Breast epithelium (tissue), 4 donors: ENCODE results near the gene SAXO1. TPM values are rescaled to one million over a fixed set of nuclear protein-coding genes. Genes with fewer than 3 reads are reported as not detected.

Experiments
- DNase-seq, 2 donors: peaks; one replicate each; pipeline ENCODE4 v3.0.0-alpha.2; 2019; ENCODE audit warnings: low spot score in 2 of 2
- H3K27ac ChIP-seq, 2 donors: fragments of 200-600 bp; sonication (generic) in 1 of 2; one replicate each; pipeline ENCODE4 v1.5.1; 2016 to 2019; ENCODE audit warnings: mild to moderate bottlenecking in 1 of 2
- H3K27me3 ChIP-seq, 2 donors: fragments of 200-600 bp; sonication (generic) in 1 of 2; one replicate each; pipeline versions ENCODE4 v1.5.1 to v1.6.0; 2017 to 2019; ENCODE audit warnings: control low read depth in 1 of 2, mild to moderate bottlenecking in 1 of 2
- H3K36me3 ChIP-seq: fragments of 200-600 bp; one replicate; pipeline ENCODE4 v1.5.1; 2019
- H3K4me1 ChIP-seq, 2 donors: fragments of 200-600 bp; sonication (generic); one replicate each; pipeline ENCODE4 v1.5.1; 2016 to 2019; ENCODE audit warnings: control low read depth in 1 of 2
- H3K4me3 ChIP-seq, 3 donors: fragments of 200-600 bp; sonication (generic); 1 replicate in 2 of 3; 2 replicates in 1 of 3; pipeline ENCODE4 v1.5.1; 2016 to 2019; ENCODE audit warnings: mild to moderate bottlenecking in 3 of 3, moderate library complexity in 2 of 3
- H3K9me3 ChIP-seq, 2 donors: fragments of 200-600 bp; sonication (generic) in 1 of 2; one replicate each; pipeline ENCODE4 v1.5.1; 2016 to 2019; ENCODE audit warnings: control low read depth in 1 of 2
- POLR2A ChIP-seq: fragments of 450-650 bp; IDR thresholded peaks from one replicate; pipeline ENCODE4 v1.6.1; 2016; ENCODE audit warnings: antibody characterized with exemption, mild to moderate bottlenecking, moderate library complexity
- POLR2AphosphoS5 ChIP-seq, 3 donors: sonication (generic); formaldehyde crosslinking; IDR thresholded peaks; one replicate each; pipeline ENCODE4 v1.6.1; 2017; ENCODE audit warnings: antibody characterized with exemption in 3 of 3
- intact Hi-C: fragments of 100-400 bp; cut with DNase I; formaldehyde crosslinking; loops from one replicate; pipeline ENCODE4 v1.15.1; 2023; ENCODE audit warnings: low total_unique reads
- total RNA-seq, 3 donors: library from RNA; depleted of rRNA; stranded (reverse); fragments of >200 nt; gene quantifications; one replicate each; pipeline ENCODE4 v1.1.0, GENCODE V29; 2016
- TF ChIP-seq, protein P1 (sequence below), 3 donors: fragments of 450-650 bp; IDR thresholded peaks; one replicate each; pipeline ENCODE4 v1.5.1; 2016 to 2017; ENCODE audit warnings: antibody characterized with exemption in 3 of 3, mild to moderate bottlenecking in 3 of 3, moderate library complexity in 3 of 3

The SAXO1 gene
- total RNA-seq, 3 donors from 2014 or later, result 0.16 to 0.29 TPM; not detected in 1

DNA sequence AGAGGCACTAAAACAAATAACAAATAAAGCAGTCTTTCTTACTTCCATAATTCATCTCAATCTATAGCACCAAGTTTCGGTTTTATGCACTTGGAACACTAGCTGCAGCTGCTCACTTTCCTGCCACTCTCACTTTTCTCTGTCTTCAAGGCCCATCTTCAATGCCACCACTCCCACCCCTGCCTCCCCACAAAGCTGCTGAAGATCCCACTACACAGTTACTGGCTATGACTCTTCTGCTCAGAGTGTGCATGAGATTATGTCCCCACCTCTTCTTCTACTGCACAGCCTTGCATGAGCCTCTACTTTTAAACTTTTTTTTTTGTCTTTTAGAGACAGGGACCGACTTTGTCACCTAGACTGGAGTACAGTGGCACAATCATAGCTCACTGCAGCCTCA is 77.4 kb downstream of the SAXO1 start:
- H3K27me3 ChIP-seq, result no peaks in the 10 kb centered on the region
- H3K36me3 ChIP-seq, result no peaks in the 10 kb centered on the region
- no peak overlapping the region for H3K4me3 ChIP-seq
- no peak for DNase-seq
- no peak overlapping the region for H3K27ac ChIP-seq
- intact Hi-C loops, result no loop called here
- no peaks in the 10 kb centered on the region for H3K4me1 ChIP-seq
- H3K9me3 ChIP-seq, result no peaks in the 10 kb centered on the region
- no peak for TF ChIP-seq POLR2A
- no peak for TF ChIP-seq POLR2AphosphoS5 (IDR thresholded peaks at IDR 0.05)
- TF ChIP-seq, protein P1, sequence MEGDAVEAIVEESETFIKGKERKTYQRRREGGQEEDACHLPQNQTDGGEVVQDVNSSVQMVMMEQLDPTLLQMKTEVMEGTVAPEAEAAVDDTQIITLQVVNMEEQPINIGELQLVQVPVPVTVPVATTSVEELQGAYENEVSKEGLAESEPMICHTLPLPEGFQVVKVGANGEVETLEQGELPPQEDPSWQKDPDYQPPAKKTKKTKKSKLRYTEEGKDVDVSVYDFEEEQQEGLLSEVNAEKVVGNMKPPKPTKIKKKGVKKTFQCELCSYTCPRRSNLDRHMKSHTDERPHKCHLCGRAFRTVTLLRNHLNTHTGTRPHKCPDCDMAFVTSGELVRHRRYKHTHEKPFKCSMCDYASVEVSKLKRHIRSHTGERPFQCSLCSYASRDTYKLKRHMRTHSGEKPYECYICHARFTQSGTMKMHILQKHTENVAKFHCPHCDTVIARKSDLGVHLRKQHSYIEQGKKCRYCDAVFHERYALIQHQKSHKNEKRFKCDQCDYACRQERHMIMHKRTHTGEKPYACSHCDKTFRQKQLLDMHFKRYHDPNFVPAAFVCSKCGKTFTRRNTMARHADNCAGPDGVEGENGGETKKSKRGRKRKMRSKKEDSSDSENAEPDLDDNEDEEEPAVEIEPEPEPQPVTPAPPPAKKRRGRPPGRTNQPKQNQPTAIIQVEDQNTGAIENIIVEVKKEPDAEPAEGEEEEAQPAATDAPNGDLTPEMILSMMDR (IDR thresholded peaks at IDR 0.05), result no peak

DNA sequence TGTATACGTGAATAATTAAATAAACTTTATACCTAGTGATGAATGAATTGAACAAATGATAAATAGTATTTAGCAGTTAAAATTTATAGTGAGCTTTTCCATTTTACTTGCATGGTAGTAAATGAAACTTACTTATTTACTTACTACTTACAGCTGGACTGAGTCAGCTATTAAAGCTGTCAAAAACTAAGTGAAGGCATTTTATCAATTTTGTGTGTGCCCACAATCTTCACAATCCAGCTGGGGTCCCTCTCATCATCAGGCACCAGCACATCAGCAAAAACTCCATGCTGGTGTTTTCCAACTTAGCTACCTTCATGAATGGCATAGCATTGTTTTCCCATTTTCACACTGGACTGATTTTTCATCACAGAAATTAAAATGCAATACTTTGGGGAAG is 81.1 kb downstream of the SAXO1 start:
- no peak for TF ChIP-seq POLR2AphosphoS5 (IDR thresholded peaks at IDR 0.05)
- TF ChIP-seq, protein P1 (IDR thresholded peaks at IDR 0.05), result no peak
- TF ChIP-seq POLR2A, result no peak
- Histone ChIP-seq H3K27ac (no peak overlapping the region), H3K36me3 (no peaks in the 10 kb centered on the region), H3K9me3 (no peaks in the 10 kb centered on the region), H3K27me3 (no peaks in the 10 kb centered on the region), H3K4me3 (no peak overlapping the region), H3K4me1 (no peaks in the 10 kb centered on the region)
- DNase-seq, result no peak
- intact Hi-C loops, result no loop called here

DNA sequence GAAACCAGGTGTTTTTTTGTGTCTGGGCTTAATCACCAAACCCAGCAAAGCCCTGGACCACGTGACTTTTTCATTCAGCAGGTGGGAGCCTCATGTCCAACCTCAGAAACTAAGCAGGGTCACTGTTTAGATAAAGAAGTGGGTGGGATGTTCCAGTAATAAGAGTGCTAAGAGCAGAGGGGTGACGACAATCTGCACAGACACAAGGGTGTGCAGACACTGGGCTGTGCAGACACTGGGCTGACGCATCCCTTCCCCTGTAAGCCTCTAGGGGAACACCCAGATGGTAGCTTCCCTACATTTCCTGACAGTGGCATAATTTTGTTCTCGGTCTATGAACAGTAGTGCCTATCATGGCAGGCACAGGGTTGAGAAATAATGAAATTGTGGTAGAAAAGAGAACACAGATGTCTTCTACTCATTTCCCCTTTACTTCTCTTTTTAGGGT is 85.1 kb downstream of the SAXO1 start:
- intact Hi-C loops, result no loop called here

DNA sequence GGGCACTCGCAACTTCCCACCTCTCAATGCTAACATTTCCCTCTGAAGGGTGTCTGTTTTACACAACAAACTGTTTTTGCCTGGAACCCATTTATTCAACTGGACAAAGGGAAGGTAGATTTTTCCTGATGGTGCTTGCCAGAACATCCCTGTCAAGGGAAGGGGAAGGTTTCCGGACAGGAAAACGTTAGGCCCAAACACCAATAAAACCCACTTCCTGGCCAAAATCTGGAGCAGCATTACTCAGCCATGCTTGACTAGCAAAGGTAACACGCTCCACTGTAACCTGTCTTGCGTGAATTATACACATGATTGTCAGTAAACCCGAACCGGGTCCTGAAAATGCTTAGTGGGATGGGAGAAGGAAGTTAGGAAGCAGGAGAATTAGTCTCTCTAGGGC is 90.2 kb downstream of the SAXO1 start:
- no peak overlapping the region for H3K27ac ChIP-seq
- intact Hi-C loops, result no loop called here
- H3K27me3 ChIP-seq, result no peaks in the 10 kb centered on the region
- DNase-seq, result no peak
- no peaks in the 10 kb centered on the region for H3K4me1 ChIP-seq
- no peaks in the 10 kb centered on the region for H3K36me3 ChIP-seq
- no peak overlapping the region for H3K4me3 ChIP-seq
- H3K9me3 ChIP-seq, result no peaks in the 10 kb centered on the region
- TF ChIP-seq, protein P1 (IDR thresholded peaks at IDR 0.05), result no peak
- no peak for TF ChIP-seq POLR2AphosphoS5 (IDR thresholded peaks at IDR 0.05)
- no peak for TF ChIP-seq POLR2A

More for the DNA sequence above, 85.1 kb downstream of the SAXO1 start:
- H3K27ac ChIP-seq, result no peak overlapping the region
- no peaks in the 10 kb centered on the region for H3K9me3 ChIP-seq
- no peak overlapping the region for H3K4me3 ChIP-seq
- no peaks in the 10 kb centered on the region for H3K4me1 ChIP-seq
- no peak for DNase-seq
- TF ChIP-seq POLR2A (no peak), POLR2AphosphoS5 (IDR thresholded peaks at IDR 0.05) (no peak)
- TF ChIP-seq, protein P1 (IDR thresholded peaks at IDR 0.05), result no peak
- H3K36me3 ChIP-seq, result no peaks in the 10 kb centered on the region
- H3K27me3 ChIP-seq, result no peaks in the 10 kb centered on the region

DNA sequence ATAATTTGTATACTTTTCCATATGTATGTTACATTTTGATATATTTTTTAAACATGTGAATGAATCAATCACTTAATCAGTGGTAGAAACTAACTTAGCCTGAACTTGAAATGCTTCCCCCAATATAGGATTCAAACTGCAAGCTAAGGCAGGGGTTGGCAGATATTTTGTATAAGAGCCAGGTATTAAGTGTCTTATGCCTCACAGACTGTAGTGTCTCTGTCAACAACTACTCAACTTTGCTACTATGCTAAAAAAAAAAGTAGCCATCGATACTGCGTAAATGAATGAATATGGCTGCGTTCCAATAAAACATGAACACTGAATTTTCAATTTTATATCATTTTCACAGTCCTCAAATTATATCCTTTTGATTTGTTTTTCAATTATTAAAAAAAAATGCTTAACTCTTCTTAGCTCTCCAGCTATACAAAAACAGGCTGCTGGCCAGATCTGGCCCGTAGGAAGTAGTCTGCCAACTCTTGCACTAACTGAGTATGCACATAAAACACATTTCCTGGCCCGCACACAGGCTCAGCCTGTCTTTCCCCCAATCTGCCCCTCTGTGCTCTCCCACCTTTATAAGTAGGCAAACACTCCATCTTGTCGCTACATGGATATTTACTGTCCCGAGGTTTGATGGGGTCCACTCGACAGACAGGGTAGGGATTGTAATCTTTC is 91.8 kb downstream of the SAXO1 start:
- intact Hi-C loops, result no loop called here
- DNase-seq, result no peak
- Histone ChIP-seq H3K36me3 (no peaks in the 10 kb centered on the region), H3K9me3 (no peaks in the 10 kb centered on the region), H3K27ac (no peak overlapping the region), H3K27me3 (no peaks in the 10 kb centered on the region), H3K4me1 (no peaks in the 10 kb centered on the region), H3K4me3 (no peak overlapping the region)
- TF ChIP-seq, protein P1 (IDR thresholded peaks at IDR 0.05), result no peak
